Muscle of leg (tissue), 16 donors: ENCODE measurements around the gene STAT1. TPM values are rescaled to one million over a fixed set of nuclear protein-coding genes. Genes with fewer than 3 reads are reported as not detected.

Experiments
- DNase-seq: peaks from one replicate; pipeline ENCODE4 v3.0.0; 2013
- H3K27ac ChIP-seq: one replicate; pipeline ENCODE4 v1.5.1; 2013; ENCODE audit warnings: mild to moderate bottlenecking, low read length, control low read depth
- H3K27me3 ChIP-seq: one replicate; pipeline ENCODE4 v1.6.1; 2013; ENCODE audit warnings: low read length; ENCODE audit not compliant: control insufficient read depth, insufficient read depth
- H3K36me3 ChIP-seq: one replicate; pipeline ENCODE4 v1.6.1; 2013; ENCODE audit warnings: low read length; ENCODE audit not compliant: control insufficient read depth, insufficient read depth
- H3K4me1 ChIP-seq: one replicate; pipeline ENCODE4 v1.6.1; 2013; ENCODE audit warnings: low read length; ENCODE audit not compliant: control insufficient read depth, insufficient read depth
- H3K4me3 ChIP-seq: one replicate; pipeline ENCODE4 v1.5.1; 2013; ENCODE audit warnings: low read length, control low read depth
- H3K9me3 ChIP-seq: replicated peaks from 2 replicates; pipeline ENCODE4 v1.6.1; 2013; ENCODE audit warnings: low read depth, low read length; ENCODE audit not compliant: control insufficient read depth
- WGBS: methylation state at CpG from one replicate; pipeline ENCODE4 v1.1.5; 2013; ENCODE audit warnings: missing lambda C conversion rate; ENCODE audit not compliant: insufficient coverage; 5-methylcytosine and 5-hydroxymethylcytosine counted together
- long read RNA-seq, 11 donors: transcript quantifications; one replicate each; lab custom pipeline, GENCODE V29; 2026
- polyA plus RNA-seq, 8 donors: library from polyadenylated mRNA; unstranded; fragments of 120-200 nt; gene quantifications; one replicate each; pipeline versions ENCODE4 v1.2.1 to v1.2.3, GENCODE V29; 2013; ENCODE audit warnings: inconsistent platforms in 1 of 8, low replicate concordance in 1 of 8; ENCODE audit not compliant: insufficient read length in 8 of 8, insufficient read depth in 1 of 8
- total RNA-seq: library from RNA; stranded (reverse); fragments of 120-200 nt; gene quantifications from one replicate; pipeline ENCODE4 v1.2.4, GENCODE V29; 2013

STAT1 gene
- total RNA-seq (23.6 TPM), polyA plus RNA-seq (10 to 100 TPM; 25.7 to 36.0 (median 31.9) TPM)
- long read RNA-seq, donor 1, full-length matches to known transcripts: 2 of 2 reads
- long read RNA-seq, donor 1, partial matches to known transcripts: 0 of 2 reads
- long read RNA-seq, donor 1, other reads (novel, unspliced or antisense): 0 of 2 reads
- long read RNA-seq, donor 2, full-length matches to known transcripts: 1 of 1 reads
- long read RNA-seq, donor 2, partial matches to known transcripts: 0 of 1 reads
- long read RNA-seq, donor 2, other reads (novel, unspliced or antisense): 0 of 1 reads
- long read RNA-seq, donor 3, full-length matches to known transcripts: 5 of 5 reads
- long read RNA-seq, donor 3, partial matches to known transcripts: 0 of 5 reads
- long read RNA-seq, donor 3, other reads (novel, unspliced or antisense): 0 of 5 reads
- long read RNA-seq, donor 4, full-length matches to known transcripts: 6 of 6 reads
- long read RNA-seq, donor 4, partial matches to known transcripts: 0 of 6 reads
- long read RNA-seq, donor 4, other reads (novel, unspliced or antisense): 0 of 6 reads
- long read RNA-seq, donor 5, full-length matches to known transcripts: 7 of 12 reads
- long read RNA-seq, donor 5, partial matches to known transcripts: 5 of 12 reads
- long read RNA-seq, donor 5, other reads (novel, unspliced or antisense): 0 of 12 reads
- long read RNA-seq, donor 6, full-length matches to known transcripts: 11 of 11 reads
- long read RNA-seq, donor 6, partial matches to known transcripts: 0 of 11 reads
- long read RNA-seq, donor 6, other reads (novel, unspliced or antisense): 0 of 11 reads
- long read RNA-seq, donor 7, full-length matches to known transcripts: 3 of 3 reads
- long read RNA-seq, donor 7, partial matches to known transcripts: 0 of 3 reads
- long read RNA-seq, donor 7, other reads (novel, unspliced or antisense): 0 of 3 reads
- long read RNA-seq, donor 8, full-length matches to known transcripts: 4 of 4 reads
- long read RNA-seq, donor 8, partial matches to known transcripts: 0 of 4 reads
- long read RNA-seq, donor 8, other reads (novel, unspliced or antisense): 0 of 4 reads
- long read RNA-seq, donor 9, full-length matches to known transcripts: 2 of 2 reads
- long read RNA-seq, donor 9, partial matches to known transcripts: 0 of 2 reads
- long read RNA-seq, donor 9, other reads (novel, unspliced or antisense): 0 of 2 reads
- long read RNA-seq, donor 10, full-length matches to known transcripts: 4 of 4 reads
- long read RNA-seq, donor 10, partial matches to known transcripts: 0 of 4 reads
- long read RNA-seq, donor 10, other reads (novel, unspliced or antisense): 0 of 4 reads
- long read RNA-seq, donor 11, full-length matches to known transcripts: 3 of 3 reads
- long read RNA-seq, donor 11, partial matches to known transcripts: 0 of 3 reads
- long read RNA-seq, donor 11, other reads (novel, unspliced or antisense): 0 of 3 reads

- under 1% methylated on average over 68 of the region's 68 CpGs for WGBS
- Histone ChIP-seq H3K27ac (peak within 1 kb of the TSS; percentile 98), H3K27me3 (no peaks in the 10 kb centered on the region), H3K36me3 (peaks cover 19% of the 10 kb centered on the region), H3K9me3 (no peaks in the 10 kb centered on the region), H3K4me1 (peaks cover 30% of the 10 kb centered on the region), H3K4me3 (peak within 1 kb of the TSS; percentile 73)
- peak; percentile 97 for DNase-seq
Measured at GRCh38 chr2:191013932-191014652, at the start of gene STAT1. Gene STAT1 (minus strand): TSS chr2:191014171. CDS start chr2:191010003, 4,168 bp downstream.

- Histone ChIP-seq H3K36me3 (no peaks in the 10 kb centered on the region), H3K9me3 (no peaks in the 10 kb centered on the region), H3K4me3 (no peak overlapping the region), H3K4me1 (no peaks in the 10 kb centered on the region), H3K27me3 (no peaks in the 10 kb centered on the region), H3K27ac (no peak overlapping the region)
- no peak for DNase-seq
- WGBS: no CpG with 5 or more reads among the region's 1 CpG
Measured at GRCh38 chr2:191063584-191063983, 49.6 kb upstream of the STAT1 start.

DNA sequence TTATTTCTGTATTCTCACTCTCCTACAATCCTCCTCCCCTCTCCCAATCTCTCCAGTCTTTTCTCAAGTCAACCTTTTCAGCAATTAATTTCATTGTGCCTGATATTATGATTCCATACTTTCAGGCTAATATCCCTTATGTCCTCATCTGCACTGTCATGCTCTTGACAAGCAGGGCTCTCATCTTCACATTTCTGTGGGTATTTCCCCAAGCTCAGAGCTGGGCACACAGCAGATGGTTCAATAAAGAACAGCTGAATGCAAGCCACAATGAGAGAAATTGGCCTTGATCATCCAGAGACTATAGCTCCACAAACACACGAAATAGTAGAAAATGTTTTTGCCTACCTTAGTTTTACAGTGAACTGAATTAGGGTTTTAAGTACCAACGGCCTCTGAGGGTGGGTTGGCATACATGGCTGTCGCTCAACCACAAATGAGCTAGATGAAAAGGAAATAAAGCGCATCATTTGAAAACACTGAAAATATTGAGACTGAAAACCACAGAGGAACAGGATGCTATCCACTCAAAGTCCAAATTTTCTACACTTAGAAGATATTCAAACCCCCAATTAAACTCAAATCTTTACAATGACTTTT lies 47.5 kb upstream of the STAT1 start:
- Histone ChIP-seq H3K4me1 (no peaks in the 10 kb centered on the region), H3K4me3 (no peak overlapping the region), H3K36me3 (no peaks in the 10 kb centered on the region), H3K27me3 (no peaks in the 10 kb centered on the region), H3K9me3 (no peaks in the 10 kb centered on the region), H3K27ac (no peak overlapping the region)
- no peak for DNase-seq
- WGBS: 74% methylated on average over 3 of the region's 4 CpGs

GRCh38 chr2:191059308-191059707 lies 45.3 kb upstream of the STAT1 start:
- H3K4me3 ChIP-seq: no peak overlapping the region
- WGBS: 81% methylated on average over 3 of the region's 3 CpGs
- no peaks in the 10 kb centered on the region for H3K9me3 ChIP-seq
- no peaks in the 10 kb centered on the region for H3K27me3 ChIP-seq
- no peak overlapping the region for H3K27ac ChIP-seq
- no peak for DNase-seq
- no peaks in the 10 kb centered on the region for H3K36me3 ChIP-seq
- no peaks in the 10 kb centered on the region for H3K4me1 ChIP-seq

DNA sequence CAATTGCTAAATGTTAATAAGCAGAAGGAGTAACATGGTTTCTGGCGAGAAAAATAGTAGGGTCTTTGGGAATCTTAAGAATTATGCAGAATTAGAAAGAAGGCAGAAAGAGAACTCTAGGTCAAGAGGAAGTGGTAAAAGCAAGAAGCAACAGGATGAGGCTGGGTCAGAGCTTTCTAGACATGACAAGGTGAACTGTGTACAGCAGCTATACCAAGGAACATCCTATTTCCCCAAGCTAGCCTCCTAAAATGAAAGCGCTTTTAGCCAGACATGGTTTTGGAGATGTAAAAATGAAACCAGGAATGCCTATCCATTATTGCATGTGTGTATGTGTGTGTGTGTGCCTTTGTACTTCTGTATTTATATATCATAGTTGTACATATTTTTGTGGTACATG lies 42.3 kb upstream of the STAT1 start:
- H3K27ac ChIP-seq: no peak overlapping the region
- no peak overlapping the region for H3K4me3 ChIP-seq
- no peaks in the 10 kb centered on the region for H3K9me3 ChIP-seq
- WGBS: 100% methylated on average over 1 of the region's 2 CpGs
- no peaks in the 10 kb centered on the region for H3K27me3 ChIP-seq
- DNase-seq: no peak
- H3K4me1 ChIP-seq: no peaks in the 10 kb centered on the region
- H3K36me3 ChIP-seq: no peaks in the 10 kb centered on the region

- Histone ChIP-seq H3K27ac (no peak overlapping the region), H3K9me3 (no peaks in the 10 kb centered on the region), H3K4me1 (peaks cover 4% of the 10 kb centered on the region), H3K36me3 (no peaks in the 10 kb centered on the region), H3K4me3 (no peak overlapping the region), H3K27me3 (no peaks in the 10 kb centered on the region)
- no peak for DNase-seq
- WGBS: 70% methylated on average over 3 of the region's 6 CpGs
Measured at GRCh38 chr2:191053256-191053655, 39.3 kb upstream of the STAT1 start.

GRCh38 chr2:191051825-191052778 lies 38.1 kb upstream of the STAT1 start:
- peaks cover 4% of the 10 kb centered on the region for H3K4me1 ChIP-seq
- 56% methylated on average over 4 of the region's 10 CpGs for WGBS
- H3K27ac ChIP-seq: no peak overlapping the region
- no peaks in the 10 kb centered on the region for H3K36me3 ChIP-seq
- no peaks in the 10 kb centered on the region for H3K27me3 ChIP-seq
- H3K9me3 ChIP-seq: no peaks in the 10 kb centered on the region
- peak; percentile 72 for DNase-seq
- H3K4me3 ChIP-seq: no peak overlapping the region

DNA sequence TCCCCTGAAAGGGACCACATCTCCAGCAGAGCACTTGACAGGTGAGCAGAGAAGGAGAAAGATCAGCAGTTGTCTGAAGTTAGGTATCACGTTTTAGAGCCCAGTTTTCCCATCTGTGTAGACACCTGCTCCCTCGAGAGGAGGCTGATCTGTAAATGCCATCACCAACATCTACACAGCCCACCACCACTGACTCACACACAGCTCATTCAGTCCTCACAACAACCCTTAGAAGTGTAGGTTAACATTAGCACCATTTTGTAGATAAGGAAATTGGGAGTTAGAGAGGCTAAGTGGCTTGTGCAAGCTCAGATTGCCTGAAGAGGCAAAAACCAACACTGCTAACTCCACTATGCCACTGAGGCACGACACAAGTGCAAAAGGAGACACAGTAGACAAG lies 37.2 kb upstream of the STAT1 start:
- Histone ChIP-seq H3K27ac (no peak overlapping the region), H3K36me3 (no peaks in the 10 kb centered on the region), H3K27me3 (no peaks in the 10 kb centered on the region), H3K4me1 (peaks cover 4% of the 10 kb centered on the region), H3K9me3 (no peaks in the 10 kb centered on the region), H3K4me3 (no peak overlapping the region)
- DNase-seq: no peak
- no CpG with 5 or more reads among the region's 3 CpGs for WGBS
